Endothelial cell (in vitro differentiated cells): ENCODE measurements around the gene MYG1. TPM values are rescaled to one million over a fixed set of nuclear protein-coding genes. Genes with fewer than 3 reads are reported as not detected.

Source experiments
- DNase-seq: peaks from one replicate; pipeline ENCODE4 v3.0.0; 2021; ENCODE audit warnings: low spot score
- H3K27ac Mint-ChIP-seq: one replicate; pipeline ENCODE4 v1.8.0; 2021; ENCODE audit warnings: mixed read lengths, inconsistent platforms; ENCODE audit not compliant: unreplicated experiment
- H3K27me3 Mint-ChIP-seq: one replicate; pipeline ENCODE4 v1.8.0; 2021; ENCODE audit warnings: mild to moderate bottlenecking, moderate library complexity, mixed read lengths, inconsistent platforms; ENCODE audit not compliant: unreplicated experiment
- H3K36me3 Mint-ChIP-seq: one replicate; pipeline ENCODE4 v1.8.0; 2021; ENCODE audit warnings: mild to moderate bottlenecking, low read depth, mixed read lengths, inconsistent platforms; ENCODE audit not compliant: unreplicated experiment
- H3K4me1 Mint-ChIP-seq: one replicate; pipeline ENCODE4 v1.8.0; 2021; ENCODE audit warnings: mild to moderate bottlenecking, mixed read lengths, inconsistent platforms; ENCODE audit not compliant: unreplicated experiment
- H3K4me3 Mint-ChIP-seq: one replicate; pipeline ENCODE4 v1.8.0; 2021; ENCODE audit warnings: mild to moderate bottlenecking, mixed read lengths, inconsistent platforms; ENCODE audit not compliant: unreplicated experiment
- H3K9me3 Mint-ChIP-seq: one replicate; pipeline ENCODE4 v1.8.0; 2021; ENCODE audit warnings: mixed read lengths, inconsistent platforms; ENCODE audit not compliant: unreplicated experiment
- CTCF ChIP-seq: fragments of 200-600 bp; sonication (generic); IDR thresholded peaks from one replicate; pipeline ENCODE4 v1.5.0; 2021; ENCODE audit warnings: antibody characterized with exemption; ENCODE audit not compliant: unreplicated experiment
- total RNA-seq: library from RNA; stranded (reverse); fragmentation: NEBNext Ultra II Directional; extraction: Animal tissue kit (Norgen Biotek cat#: 25700); gene quantifications from one replicate; pipeline ENCODE4 v1.2.1, GENCODE V29; 2021; ENCODE audit not compliant: unreplicated experiment

Gene MYG1
- total RNA-seq, 1 donor from 2014 or later: 55.3 TPM

GRCh38 chr12:53332744-53333143 lies 33.2 kb downstream of the MYG1 start:
- H3K36me3 Mint-ChIP-seq: peaks cover 5% of the 10 kb centered on the region
- DNase-seq: no peak
- H3K9me3 Mint-ChIP-seq: no peaks in the 10 kb centered on the region
- TF ChIP-seq CTCF: no peak
- peaks cover 8% of the 10 kb centered on the region for H3K27me3 Mint-ChIP-seq
- H3K4me3 Mint-ChIP-seq: no peak overlapping the region
- H3K27ac Mint-ChIP-seq: no peak overlapping the region
- peaks cover 40% of the 10 kb centered on the region for H3K4me1 Mint-ChIP-seq

- H3K4me3 Mint-ChIP-seq: no peak overlapping the region
- peaks cover 5% of the 10 kb centered on the region for H3K36me3 Mint-ChIP-seq
- TF ChIP-seq CTCF: no peak
- H3K27me3 Mint-ChIP-seq: peaks cover 10% of the 10 kb centered on the region
- H3K27ac Mint-ChIP-seq: peak overlapping the region; percentile 24
- H3K9me3 Mint-ChIP-seq: no peaks in the 10 kb centered on the region
- H3K4me1 Mint-ChIP-seq: peaks cover 44% of the 10 kb centered on the region
- no peak for DNase-seq
Observed at GRCh38 chr12:53333289-53333688, 33.8 kb downstream of the MYG1 start.

- TF ChIP-seq CTCF: no peak
- H3K27me3 Mint-ChIP-seq: peaks cover 8% of the 10 kb centered on the region
Observed at GRCh38 chr12:53333845-53334244, 34.4 kb downstream of the MYG1 start.

GRCh38 chr12:53334822-53335221 lies 35.3 kb downstream of the MYG1 start:
- H3K36me3 Mint-ChIP-seq: no peaks in the 10 kb centered on the region
- no peak overlapping the region for H3K27ac Mint-ChIP-seq
- no peak for TF ChIP-seq CTCF
- no peaks in the 10 kb centered on the region for H3K9me3 Mint-ChIP-seq
- peaks cover 42% of the 10 kb centered on the region for H3K4me1 Mint-ChIP-seq
- DNase-seq: no peak
- H3K27me3 Mint-ChIP-seq: peaks cover 9% of the 10 kb centered on the region
- H3K4me3 Mint-ChIP-seq: peak overlapping the region; percentile 25

More at GRCh38 chr12:53333845-53334244, 34.4 kb downstream of the MYG1 start:
- peaks cover 5% of the 10 kb centered on the region for H3K36me3 Mint-ChIP-seq
- no peaks in the 10 kb centered on the region for H3K9me3 Mint-ChIP-seq
- peak overlapping the region; percentile 9 for H3K4me3 Mint-ChIP-seq
- H3K4me1 Mint-ChIP-seq: peaks cover 45% of the 10 kb centered on the region
- H3K27ac Mint-ChIP-seq: no peak overlapping the region
- DNase-seq: no peak

- H3K4me3 Mint-ChIP-seq: peak within 1 kb of the TSS; percentile 15
- no peak for DNase-seq
- H3K36me3 Mint-ChIP-seq: no peaks in the 10 kb centered on the region
- no peak for TF ChIP-seq CTCF
- H3K4me1 Mint-ChIP-seq: peaks cover 54% of the 10 kb centered on the region
- H3K27ac Mint-ChIP-seq: peak within 1 kb of the TSS; percentile 23
- no peaks in the 10 kb centered on the region for H3K9me3 Mint-ChIP-seq
- peaks cover 10% of the 10 kb centered on the region for H3K27me3 Mint-ChIP-seq
Observed at GRCh38 chr12:53336181-53336681, 36.7 kb downstream of the MYG1 start, which contains the start of gene SP7. Gene SP7 (minus strand): TSS chr12:53336354. CDS start chr12:53335646, 708 bp downstream.
